Body of pancreas (tissue), 4 donors: ENCODE data around the gene FBXO34. TPM values are rescaled to one million over a fixed set of nuclear protein-coding genes. Genes with fewer than 3 reads are reported as not detected.
"Not testable (repeated sequence)": the region's sequence is repeated elsewhere in the genome, so short reads cannot be mapped to it uniquely, and the experiment has no call there.

Experiments
- ATAC-seq: fragments of 150-250 bp; one replicate; pipeline ENCODE4 v1.9.1; 2016
- DNase-seq, 4 donors: peaks; one replicate each; pipeline ENCODE4 v3.0.0-alpha.2; 2019
- H3K27ac ChIP-seq, 4 donors: fragments of 200-600 bp; sonication (generic); 1 replicate in 3 of 4; 2 replicates in 1 of 4; pipeline versions ENCODE4 v1.5.1 to v1.6.1; 2016 to 2019; ENCODE audit warnings: mild to moderate bottlenecking in 1 of 4, mixed read lengths in 1 of 4, moderate library complexity in 1 of 4
- H3K27me3 ChIP-seq, 2 donors: fragments of 200-600 bp; sonication (generic); one replicate each; pipeline ENCODE4 v1.6.0; 2016; ENCODE audit warnings: mild to moderate bottlenecking in 1 of 2
- H3K36me3 ChIP-seq, 2 donors: fragments of 200-600 bp; sonication (generic); replicated peaks in 1 of 2; 2 replicates each; pipeline ENCODE4 v1.5.1; 2016; ENCODE audit warnings: low read depth in 2 of 2; ENCODE audit not compliant: insufficient read depth in 1 of 2
- H3K4me1 ChIP-seq: fragments of 200-600 bp; sonication (generic); one replicate; pipeline ENCODE4 v1.6.0; 2016
- H3K4me3 ChIP-seq, 2 donors: fragments of 200-600 bp; sonication (generic); 1 replicate in 1 of 2; 2 replicates in 1 of 2; pipeline ENCODE4 v1.5.1; 2016 to 2019
- H3K9me3 ChIP-seq, 3 donors: fragments of 200-600 bp; sonication (generic); 1 replicate in 2 of 3; 2 replicates in 1 of 3; pipeline ENCODE4 v1.5.1; 2016
- POLR2A ChIP-seq, 3 donors: fragments of 450-650 bp; IDR thresholded peaks; one replicate each; pipeline ENCODE4 v1.6.1; 2016; ENCODE audit warnings: antibody characterized with exemption in 3 of 3, mild to moderate bottlenecking in 2 of 3
- WGBS, 2 donors: methylation state at CpG; one replicate each; pipeline ENCODE4 v1.1.5; 2017; 5-methylcytosine and 5-hydroxymethylcytosine counted together
- intact Hi-C: fragments of 100-400 bp; cut with DNase I; formaldehyde crosslinking; loops from one replicate; pipeline ENCODE4 v1.15.1; 2023
- total RNA-seq, 2 donors: library from RNA; depleted of rRNA; stranded (reverse); fragments of >200 nt; gene quantifications; one replicate each; pipeline ENCODE4 v1.1.0, GENCODE V29; 2016
- TF ChIP-seq, protein P1 (sequence below), 7 experiments: fragments of 450-650 bp in 4 of 7; fragments of 200-600 bp in 3 of 7; sonication (generic) in 3 of 7; IDR thresholded peaks; one replicate each; pipeline ENCODE4 v1.5.1; 2016 to 2019; ENCODE audit warnings: antibody characterized with exemption in 7 of 7

The FBXO34 gene
- total RNA-seq, 2 donors from 2014 or later: 14.2 to 17.4 TPM

DNA sequence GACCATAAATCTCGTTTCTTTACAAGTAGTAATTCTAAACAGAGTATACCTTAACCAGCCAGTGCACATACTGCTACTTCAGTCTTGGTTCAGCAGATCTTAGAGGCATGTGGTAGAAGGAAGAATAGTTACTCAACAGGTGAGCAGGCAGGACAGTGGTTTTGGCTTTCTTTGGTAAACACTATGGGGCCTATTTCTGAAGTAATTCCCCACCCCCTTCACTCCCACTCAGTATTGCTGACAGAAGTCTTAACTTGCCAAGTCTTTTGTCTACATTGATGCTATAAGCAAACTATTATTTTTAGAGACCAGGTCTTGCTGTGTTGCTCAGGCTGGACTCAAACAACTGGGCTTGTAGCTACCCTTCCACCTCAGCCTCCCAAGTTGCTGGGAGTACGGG lies 68.5 kb downstream of the FBXO34 start:
- H3K27ac ChIP-seq: peak overlapping the region in 3 of 4 donors; percentile 33 to 60 (median 52)
- intact Hi-C loops: no loop called here
- H3K4me1 ChIP-seq: peaks cover 26% of the 10 kb centered on the region
- H3K9me3 ChIP-seq: no peaks in the 10 kb centered on the region
- no peak overlapping the region for H3K4me3 ChIP-seq
- no peak for ATAC-seq
- no peak for TF ChIP-seq POLR2A (IDR thresholded peaks at IDR 0.05)
- TF ChIP-seq, protein P1, sequence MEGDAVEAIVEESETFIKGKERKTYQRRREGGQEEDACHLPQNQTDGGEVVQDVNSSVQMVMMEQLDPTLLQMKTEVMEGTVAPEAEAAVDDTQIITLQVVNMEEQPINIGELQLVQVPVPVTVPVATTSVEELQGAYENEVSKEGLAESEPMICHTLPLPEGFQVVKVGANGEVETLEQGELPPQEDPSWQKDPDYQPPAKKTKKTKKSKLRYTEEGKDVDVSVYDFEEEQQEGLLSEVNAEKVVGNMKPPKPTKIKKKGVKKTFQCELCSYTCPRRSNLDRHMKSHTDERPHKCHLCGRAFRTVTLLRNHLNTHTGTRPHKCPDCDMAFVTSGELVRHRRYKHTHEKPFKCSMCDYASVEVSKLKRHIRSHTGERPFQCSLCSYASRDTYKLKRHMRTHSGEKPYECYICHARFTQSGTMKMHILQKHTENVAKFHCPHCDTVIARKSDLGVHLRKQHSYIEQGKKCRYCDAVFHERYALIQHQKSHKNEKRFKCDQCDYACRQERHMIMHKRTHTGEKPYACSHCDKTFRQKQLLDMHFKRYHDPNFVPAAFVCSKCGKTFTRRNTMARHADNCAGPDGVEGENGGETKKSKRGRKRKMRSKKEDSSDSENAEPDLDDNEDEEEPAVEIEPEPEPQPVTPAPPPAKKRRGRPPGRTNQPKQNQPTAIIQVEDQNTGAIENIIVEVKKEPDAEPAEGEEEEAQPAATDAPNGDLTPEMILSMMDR (IDR thresholded peaks at IDR 0.05): no peak
- H3K36me3 ChIP-seq: no peaks in the 10 kb centered on the region
- 70 to 88% methylated on average over 2 of the region's 2 CpGs for WGBS, 2 donors
- DNase-seq: no peak
- no peaks in the 10 kb centered on the region for H3K27me3 ChIP-seq

DNA sequence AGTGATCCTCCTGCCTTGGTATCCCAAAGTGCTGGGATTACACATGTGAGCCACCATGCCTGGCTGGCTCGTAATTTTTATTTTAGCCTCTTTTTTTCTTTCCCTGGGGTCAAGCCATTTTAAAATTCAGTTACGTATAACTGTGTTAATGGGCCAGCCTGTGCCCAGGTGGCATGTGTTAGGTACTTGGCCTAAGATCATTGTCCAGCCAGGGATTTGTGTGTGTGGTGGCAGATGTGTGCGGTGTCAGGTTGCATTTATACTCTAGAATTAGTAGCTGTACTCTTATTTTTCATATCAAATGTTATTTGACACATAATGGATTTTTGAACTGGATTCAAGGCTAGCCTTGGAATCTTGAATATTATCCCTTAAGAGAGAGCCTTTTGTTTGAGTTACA lies 69.3 kb downstream of the FBXO34 start:
- H3K4me1 ChIP-seq: peaks cover 33% of the 10 kb centered on the region
- 35 to 39% methylated on average over 3 of the region's 3 CpGs for WGBS, 2 donors
- intact Hi-C loops: no loop called here
- H3K36me3 ChIP-seq: no peaks in the 10 kb centered on the region
- H3K27me3 ChIP-seq: no peaks in the 10 kb centered on the region
- DNase-seq (peak; percentile 42 to 74 (median 67)), ATAC-seq (peak; percentile 85)
- TF ChIP-seq, protein P1 (IDR thresholded peaks at IDR 0.05): no peak
- TF ChIP-seq POLR2A (IDR thresholded peaks at IDR 0.05): no peak
- peak overlapping the region in 3 of 4 donors; percentile 33 to 60 (median 52) for H3K27ac ChIP-seq
- no peaks in the 10 kb centered on the region for H3K9me3 ChIP-seq
- H3K4me3 ChIP-seq: no peak overlapping the region

DNA sequence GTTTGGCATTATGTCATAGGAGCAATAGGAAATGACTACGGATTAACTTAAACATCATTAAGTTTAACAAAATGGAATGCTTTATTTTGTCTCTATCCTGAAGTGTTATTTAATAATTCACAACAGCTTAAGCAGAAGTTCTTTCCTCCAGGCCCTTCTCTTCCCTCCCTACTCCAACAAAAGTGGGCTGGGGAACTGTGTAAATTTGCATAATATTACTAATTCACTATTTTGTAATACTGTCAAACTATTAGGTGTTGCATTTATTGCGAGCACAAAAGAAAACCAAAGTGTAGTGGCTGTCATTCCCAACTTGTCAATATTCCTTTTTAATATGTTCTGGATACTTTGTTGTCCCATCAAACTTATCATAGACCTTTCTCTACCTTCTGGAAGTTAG lies 70.6 kb downstream of the FBXO34 start:
- Histone ChIP-seq H3K9me3 (no peaks in the 10 kb centered on the region), H3K27ac (no peak overlapping the region), H3K27me3 (no peaks in the 10 kb centered on the region), H3K4me3 (no peak overlapping the region), H3K36me3 (no peaks in the 10 kb centered on the region), H3K4me1 (peaks cover 46% of the 10 kb centered on the region)
- WGBS, 2 donors: 91% methylated on average over 2 of the region's 2 CpGs
- no peak for DNase-seq
- TF ChIP-seq, protein P1 (IDR thresholded peaks at IDR 0.05): no peak
- no peak for TF ChIP-seq POLR2A (IDR thresholded peaks at IDR 0.05)
- intact Hi-C loops: no loop called here
- ATAC-seq: no peak

DNA sequence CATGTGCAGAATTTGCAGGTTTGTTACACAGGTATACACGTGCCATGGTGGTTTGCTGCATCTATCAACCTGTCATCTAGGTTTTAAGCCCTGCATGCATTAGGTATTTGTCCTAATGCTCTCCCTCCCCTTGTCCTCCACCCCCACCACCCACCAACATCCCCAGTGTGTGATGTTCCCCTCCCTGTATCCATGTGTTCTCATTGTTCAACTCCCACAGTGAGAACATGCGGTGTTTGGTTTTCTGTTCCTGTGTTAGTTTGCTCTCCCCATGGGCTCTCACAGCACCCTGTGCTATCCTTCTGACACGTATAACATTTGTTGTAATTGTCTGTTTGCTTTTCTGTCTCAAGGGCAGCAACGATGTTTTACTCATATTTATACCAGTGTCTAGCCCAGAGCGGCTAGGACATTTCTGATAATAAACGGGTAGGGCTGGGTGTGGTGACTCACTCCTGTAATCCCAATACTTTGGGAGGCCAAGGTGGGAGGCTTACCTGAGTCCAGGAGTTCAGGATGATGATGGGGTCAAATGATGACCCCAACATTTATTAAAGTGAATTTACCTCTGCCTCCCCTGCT lies 73.5 kb downstream of the FBXO34 start:
- H3K9me3 ChIP-seq, ATAC-seq, H3K27me3 ChIP-seq, intact Hi-C loops, H3K27ac ChIP-seq, H3K36me3 ChIP-seq, H3K4me3 ChIP-seq: not testable (repeated sequence)
- H3K4me1 ChIP-seq: peaks cover 58% of the 10 kb centered on the region
- 48 to 51% methylated on average over 6 of the region's 6 CpGs for WGBS, 2 donors
- DNase-seq: peak in 1 of 4 donors; percentile 34

DNA sequence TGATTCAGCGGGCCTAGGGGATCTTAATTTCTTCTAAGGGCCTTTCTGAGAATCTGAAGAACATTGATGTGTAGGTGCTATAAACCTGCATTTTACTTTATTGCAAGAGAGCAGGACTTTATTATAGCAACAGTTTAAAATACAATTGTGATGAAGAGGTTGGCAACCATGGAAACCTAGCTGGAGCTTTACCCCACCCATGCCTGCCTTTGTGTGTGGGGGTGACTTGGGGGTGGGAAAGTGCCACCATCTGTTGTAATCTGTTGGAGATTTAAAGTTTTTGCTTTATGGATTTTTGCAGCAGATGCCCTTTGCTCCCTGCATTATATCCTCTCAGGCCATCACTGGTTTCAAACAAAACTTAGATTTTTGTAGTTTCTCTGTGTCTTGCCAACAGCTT lies 75.8 kb downstream of the FBXO34 start:
- no peak for ATAC-seq

More for the DNA sequence above, 75.8 kb downstream of the FBXO34 start:
- TF ChIP-seq POLR2A (IDR thresholded peaks at IDR 0.05): no peak
- TF ChIP-seq, protein P1 (IDR thresholded peaks at IDR 0.05): no peak
- no peak overlapping the region for H3K4me3 ChIP-seq
- no peaks in the 10 kb centered on the region for H3K9me3 ChIP-seq
- intact Hi-C loops: no loop called here
- no peak for DNase-seq
- peaks cover 41% of the 10 kb centered on the region for H3K4me1 ChIP-seq
- peaks cover 0 to 4% of the 10 kb centered on the region in 2 donors for H3K36me3 ChIP-seq
- H3K27me3 ChIP-seq: no peaks in the 10 kb centered on the region
- whole genome bisulfite sequencing, 2 donors: 92 to 96% methylated on average over 1 of the region's 1 CpG
- no peak overlapping the region for H3K27ac ChIP-seq
